Activated CD4-positive, CD25-positive, alpha-beta regulatory T cell treated with anti-CD3 and anti-CD28 coated beads, Interleukin-2, amount 50 U/mL, for 16 hours (primary cell): ENCODE measurements around the gene CDK11A.
"Not testable (repeated sequence)": the region's sequence is repeated elsewhere in the genome, so short reads cannot be mapped to it uniquely, and the experiment has no call there.

Experiments
- DNase-seq: peaks from one replicate; pipeline ENCODE4 v3.0.0-alpha.2; 2020; ENCODE audit warnings: low read depth, low spot score

Gene CDK11A

DNA sequence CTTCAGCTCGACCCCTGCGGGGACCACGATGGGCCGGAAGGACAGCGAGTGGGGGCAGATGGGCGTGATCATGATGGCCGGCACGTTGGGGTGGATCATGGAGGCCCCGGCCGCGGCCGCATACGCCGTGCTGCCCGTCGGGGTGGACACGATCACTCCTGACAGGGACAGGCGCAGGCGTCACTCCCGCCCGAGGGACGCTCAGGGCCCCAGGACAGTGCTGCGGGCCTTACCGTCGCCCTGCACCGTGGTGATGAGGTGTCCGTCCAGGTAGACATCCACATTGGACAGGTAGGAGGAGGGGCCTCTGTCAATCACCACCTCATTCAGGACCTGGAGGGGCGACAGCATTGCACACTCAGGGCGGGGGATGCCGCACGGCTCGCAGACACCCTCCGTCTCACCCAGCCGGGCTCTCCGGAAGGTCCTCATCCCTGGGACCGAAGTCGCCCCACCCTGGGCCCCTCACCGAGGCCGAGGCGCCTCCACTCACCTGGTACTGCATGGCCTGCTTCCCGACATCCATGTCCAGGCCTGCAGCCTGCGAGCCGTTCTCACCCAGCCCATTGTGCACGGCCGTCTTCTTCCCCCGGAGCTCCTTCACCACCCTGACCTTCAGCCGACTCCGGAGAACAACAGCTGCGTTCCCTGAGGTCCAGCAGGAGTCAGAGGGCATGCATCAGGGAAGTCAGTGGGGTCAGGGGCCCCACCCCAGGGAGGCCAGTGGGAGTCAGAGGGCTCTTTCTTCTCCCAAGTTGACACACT, 30.1 kb upstream of the CDK11A start:
- no peak for DNase-seq

DNA sequence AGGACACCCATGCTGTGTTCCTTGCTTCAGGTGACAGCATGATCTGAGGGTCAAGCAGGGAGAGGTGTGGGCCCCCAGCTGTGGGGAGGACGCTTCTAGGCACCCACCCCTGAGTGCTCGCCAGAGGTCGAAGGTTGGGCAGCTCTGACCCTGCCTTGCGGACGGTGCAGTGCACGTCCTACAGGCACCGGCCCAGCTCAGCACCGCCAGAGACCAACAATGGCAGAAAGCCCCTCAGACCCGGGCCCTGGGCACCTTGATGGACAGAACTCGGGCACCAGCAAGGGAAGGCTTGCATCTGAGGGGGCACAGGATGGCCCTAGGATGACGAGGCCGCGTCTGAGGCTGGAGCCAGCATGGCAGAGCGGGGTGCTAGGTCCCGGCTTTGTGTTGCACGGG, 29.4 kb upstream of the CDK11A start:
- DNase-seq = no peak

DNA sequence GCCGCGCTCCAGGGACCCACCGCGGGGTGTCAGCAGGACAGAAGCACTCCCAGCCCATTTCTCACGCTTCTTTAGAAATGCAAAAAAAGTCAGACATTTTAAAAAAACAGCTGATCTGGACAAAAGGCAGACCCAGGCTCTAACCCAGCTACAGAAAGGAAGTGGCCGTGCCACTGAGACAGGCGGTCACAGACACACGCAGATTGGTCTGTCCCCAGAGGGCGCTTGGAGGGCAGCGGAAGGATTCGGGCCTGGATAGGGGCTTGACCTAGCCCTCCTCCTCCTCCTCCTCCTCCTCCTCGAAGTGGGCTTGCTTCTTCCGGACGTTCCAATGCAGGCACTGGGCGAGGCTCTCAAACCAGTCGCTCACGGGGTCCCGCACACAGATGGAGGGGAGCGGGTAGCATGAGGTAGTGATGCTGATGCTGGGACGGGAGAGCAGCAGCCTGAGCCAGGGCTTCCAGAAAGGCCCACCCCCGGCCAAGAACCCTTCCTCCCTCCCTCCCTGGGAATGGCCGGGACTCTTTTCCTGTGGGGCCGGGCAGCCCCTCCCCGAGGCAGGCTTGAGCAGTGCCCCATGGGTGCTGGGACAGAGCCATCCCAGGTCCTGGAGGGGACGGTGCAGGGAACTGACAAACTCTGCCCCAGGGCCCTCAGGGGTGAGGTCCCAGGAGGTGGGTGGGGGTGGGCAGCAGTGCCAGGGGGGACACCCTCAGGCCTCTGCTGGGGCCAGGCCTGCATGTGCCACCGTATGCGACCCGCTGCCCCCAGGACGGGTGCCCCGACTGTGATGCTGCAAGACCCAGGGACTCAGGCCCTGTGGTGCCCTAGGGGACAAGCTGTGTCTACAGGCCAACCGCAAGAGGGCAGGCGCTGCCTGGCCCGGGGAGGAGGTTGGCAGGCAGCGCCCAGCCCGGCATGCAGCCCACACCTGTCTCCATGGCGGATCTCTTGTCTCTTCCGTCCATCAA, 28.8 kb upstream of the CDK11A start:
- no peak for DNase-seq

DNA sequence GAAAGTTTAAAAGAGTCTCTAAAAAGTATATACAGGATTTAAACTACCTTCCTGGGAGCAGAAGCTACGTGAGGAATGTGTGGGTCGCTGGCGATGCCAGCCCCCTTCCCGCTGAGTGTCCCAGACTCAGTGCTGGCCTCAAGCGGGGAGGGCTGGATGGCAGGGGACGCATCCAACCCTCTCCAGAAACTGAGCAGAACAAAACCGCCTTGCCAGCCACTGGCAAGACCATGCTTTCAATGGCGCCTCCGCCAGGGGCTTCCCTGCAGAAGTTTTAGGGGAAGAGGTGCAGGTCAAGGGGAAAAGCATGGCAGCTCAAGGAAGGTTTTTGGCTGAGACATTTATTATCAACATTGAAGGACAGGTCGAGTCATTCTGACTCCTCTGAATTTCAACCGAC, 28.0 kb upstream of the CDK11A start:
- no peak for DNase-seq

DNA sequence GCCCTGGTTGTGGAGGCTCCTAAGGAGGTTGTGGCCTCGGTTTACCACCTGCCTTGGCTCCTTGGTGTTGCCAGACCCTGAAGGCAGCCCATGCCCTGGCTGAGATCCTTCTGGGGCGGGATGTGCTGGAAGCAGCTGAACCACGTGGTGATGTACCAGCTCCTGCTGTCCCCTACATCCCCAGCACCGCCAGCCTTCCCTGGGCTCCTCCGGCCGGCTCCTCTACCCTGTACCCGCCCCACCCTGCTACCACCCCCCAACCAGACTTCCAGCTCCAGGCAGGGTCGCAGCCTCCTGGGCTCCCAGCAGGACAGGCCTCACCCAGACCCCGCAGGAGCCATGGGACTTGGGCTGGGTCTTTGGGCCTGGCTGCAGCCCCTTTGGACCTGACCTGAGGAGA, 25.8 kb upstream of the CDK11A start:
- not testable (repeated sequence) for DNase-seq

DNA sequence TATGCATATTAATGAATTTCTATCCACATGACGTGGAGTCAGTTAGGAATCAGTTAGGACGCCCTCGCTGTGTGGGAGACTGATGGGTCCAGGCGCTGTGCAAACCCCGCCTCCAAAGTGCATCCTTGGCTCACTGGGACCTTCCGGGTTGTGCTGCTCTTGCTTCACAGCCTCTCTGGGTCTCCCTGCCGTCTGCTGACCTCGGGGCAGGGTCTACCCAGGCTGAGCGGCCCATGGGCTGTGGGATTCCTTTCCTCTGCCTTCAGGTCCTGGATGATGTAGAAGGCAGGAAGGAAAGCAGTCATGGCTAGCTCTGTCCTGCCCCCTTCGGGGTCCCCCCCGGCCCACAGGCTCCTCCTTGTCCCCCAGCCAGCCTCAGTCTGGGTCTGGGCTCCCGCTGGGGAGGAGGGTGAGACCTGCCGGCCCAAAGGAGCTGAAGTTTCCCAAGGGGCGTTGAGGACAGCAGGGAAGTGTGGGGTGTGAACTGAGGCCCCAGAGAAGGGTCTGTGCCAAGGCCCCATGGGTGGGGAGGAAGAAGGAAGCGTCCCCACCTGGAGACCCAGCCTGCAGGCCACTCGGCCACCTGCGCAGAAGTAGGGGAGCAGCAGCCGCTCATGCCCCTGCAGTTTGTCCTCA, 24.6 kb upstream of the CDK11A start:
- DNase-seq = no peak

DNA sequence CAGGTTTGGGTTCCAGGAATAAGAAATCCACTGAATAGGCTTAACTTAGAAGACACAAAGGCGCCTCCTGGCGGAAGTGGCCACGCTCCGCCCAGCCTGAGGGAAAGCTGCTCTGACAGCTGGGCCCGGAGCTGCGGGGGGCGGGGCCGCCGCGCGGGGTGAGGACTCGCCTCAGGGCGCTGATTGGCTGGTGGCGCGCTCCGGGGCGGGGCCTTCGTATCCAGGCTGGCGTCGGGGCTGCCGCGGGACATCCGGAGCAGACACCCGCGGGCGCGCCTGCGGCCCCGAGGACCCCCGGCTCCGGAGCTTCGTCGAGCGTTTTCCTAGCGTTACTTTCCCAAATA, 22.4 kb upstream of the CDK11A start:
- DNase-seq = not testable (repeated sequence)

DNA sequence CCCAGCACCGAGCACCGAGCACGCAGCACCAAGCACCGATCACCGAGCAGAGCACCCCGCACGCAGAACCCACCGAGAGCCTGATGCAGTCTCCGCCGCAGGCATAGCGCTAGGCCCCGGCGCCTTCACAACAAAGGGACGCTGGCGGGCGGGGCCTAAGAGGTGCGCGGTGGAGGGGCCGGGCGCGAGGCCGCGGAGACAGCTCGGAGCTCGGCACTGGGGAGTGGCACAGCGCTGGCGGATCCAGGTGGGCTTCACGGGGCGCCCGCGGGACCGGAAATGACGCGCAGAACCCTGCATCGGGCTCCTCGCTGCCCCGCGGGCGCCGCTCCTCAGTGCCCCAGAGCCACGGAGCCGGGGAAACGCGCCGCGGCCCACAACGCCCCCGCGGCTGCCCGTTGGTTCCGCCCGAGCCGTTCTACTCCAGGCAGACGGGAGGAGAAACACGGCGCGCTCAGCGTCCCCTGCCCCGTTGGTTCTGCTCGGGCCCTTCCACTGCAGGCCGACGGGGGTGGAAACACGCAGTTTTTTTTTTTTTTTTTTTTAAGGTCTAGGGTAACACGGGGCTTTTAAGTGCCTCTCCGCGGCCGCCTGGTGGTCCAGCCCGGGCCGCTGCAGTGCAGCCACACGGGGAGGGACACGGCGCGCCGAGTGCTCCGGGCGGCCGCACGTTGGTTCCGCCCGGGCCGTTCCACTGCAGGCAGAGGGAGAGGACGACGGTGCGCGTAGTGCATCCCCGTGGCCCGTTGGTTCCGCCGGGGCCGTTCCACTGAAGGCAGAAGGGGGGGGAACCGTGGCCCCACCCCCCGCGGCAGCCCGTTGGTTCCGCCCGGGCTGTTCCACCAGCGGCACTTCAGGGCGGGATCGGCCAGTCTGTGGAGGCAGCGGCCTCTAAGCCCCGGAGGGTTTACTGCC, 21.8 kb upstream of the CDK11A start:
- DNase-seq = peak; percentile 83

DNA sequence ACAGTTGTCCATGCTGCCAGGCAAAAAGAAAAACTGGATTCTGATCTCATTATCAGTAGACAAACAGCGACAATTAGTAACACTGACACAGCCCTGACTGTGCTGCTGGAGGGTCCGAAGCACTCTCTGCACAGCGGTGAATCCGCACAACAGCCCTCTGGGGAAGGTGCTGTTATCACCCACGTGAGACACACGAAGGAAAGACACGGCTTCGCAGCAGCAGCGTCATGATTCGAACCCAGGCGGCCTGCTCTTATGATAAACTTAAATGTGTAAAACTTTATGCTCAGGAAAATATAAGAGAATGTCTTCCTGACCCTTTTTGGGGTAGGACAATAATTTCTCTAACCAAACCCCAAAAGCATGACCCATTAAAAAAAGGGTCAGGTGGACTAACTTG, 18.4 kb upstream of the CDK11A start:
- DNase-seq = not testable (repeated sequence)

DNA sequence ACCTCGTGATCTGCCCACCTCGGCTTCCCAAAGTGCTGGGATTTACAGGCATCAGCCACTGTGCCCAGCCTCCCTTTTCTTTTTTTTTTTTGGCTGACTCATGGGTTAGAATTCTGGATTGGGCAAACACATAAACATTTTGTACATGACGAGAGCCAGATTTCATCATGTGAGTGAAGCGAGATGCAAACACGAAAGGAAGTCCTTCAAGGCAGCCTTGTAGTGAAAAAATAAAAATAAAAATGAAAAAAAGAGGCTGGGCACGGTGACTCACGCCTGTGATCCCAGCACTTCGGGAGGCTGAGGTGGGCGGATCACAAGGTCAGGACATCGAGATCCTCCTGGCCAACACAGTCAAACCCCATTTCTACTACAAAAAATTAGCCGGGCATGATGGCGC, 16.9 kb upstream of the CDK11A start:
- DNase-seq = not testable (repeated sequence)

DNA sequence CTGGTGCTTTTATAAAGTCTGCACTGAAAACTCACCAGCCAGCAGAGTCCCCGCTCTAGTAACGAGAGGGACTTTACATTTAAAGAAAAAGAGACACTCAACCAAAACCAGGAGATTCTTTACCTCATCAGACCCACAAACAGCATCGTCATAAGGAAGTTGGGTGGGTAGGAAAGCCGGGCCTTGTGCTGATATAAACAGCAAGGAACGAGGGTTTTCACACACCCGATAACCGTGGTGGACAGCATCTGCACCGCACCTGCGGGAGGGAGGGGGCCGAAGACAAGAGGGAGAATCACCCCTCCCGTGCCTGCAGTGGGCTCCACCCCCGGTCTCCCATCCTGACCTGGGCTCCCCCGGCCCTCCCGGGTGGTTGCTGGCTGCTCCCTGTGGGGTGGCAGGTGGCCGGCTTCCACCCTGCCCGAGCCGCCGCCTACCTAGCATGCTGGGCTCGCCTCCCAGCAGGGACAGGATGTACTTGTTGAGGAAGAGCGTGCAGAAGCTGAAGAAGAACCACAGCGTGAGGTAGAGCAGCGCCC, 14.7 kb upstream of the CDK11A start:
- DNase-seq = not testable (repeated sequence)

DNA sequence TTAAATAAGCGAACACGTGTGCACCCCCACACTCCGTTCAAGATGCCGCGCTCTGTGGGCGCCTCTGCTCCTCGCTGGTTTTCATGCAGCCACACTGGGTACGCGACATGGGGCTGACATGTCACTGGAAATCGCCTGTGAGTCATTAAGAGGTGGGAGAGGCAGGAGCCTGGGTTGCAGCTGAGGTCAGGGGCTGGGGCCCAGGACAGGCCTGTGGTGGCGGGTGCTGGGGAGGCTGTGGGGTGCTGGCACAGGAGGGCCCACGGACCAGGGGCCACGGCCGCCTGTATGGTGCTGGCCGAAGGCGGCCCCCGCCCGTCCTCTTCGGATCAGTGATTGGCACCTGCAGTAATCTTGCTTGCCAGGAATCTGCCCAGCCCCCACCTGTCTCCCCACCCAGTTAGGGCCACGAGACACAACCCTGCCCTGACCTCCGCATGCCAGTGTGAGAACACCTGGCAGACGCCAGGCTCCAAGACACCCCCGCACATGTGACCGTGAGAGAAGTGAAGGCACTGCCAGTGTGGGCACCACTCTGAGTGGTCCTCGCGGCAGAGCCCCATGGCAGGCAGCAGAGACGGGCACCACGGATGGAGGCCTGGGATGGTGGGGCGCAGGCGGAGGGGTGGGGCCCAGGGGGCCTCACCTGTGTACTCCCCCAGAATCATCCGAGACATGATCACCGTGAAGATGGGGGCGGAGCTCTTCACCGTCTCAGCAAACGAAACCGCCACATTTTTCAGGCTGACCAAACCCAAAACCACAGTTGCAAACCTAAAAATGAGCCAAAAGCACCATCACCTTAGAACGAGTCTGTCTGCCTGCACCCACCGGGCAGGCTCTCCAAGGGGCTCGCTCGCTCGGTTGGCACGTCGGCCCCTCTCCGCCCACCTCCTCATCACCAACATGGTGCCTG, 13.8 kb upstream of the CDK11A start:
- DNase-seq = not testable (repeated sequence)

DNA sequence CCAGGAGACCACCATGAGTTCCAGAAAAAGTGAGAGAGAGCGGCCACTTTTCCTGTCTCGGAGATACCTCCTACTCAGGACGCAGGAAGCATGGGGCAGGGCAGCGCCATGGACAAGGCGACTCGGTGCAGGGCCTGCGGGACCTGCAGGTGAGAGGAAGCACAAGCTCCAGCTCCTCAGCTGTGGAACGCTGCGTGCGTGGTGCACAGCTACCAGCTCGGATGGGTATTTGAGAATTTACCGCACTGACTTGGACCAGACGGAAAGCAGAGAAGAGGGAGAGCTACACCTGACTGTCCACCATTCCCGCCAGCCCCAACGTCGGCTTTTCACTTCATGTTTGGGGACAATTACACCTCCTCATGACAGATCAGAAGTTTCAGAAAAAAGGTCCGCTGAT, 8.2 kb upstream of the CDK11A start:
- DNase-seq = no peak

DNA sequence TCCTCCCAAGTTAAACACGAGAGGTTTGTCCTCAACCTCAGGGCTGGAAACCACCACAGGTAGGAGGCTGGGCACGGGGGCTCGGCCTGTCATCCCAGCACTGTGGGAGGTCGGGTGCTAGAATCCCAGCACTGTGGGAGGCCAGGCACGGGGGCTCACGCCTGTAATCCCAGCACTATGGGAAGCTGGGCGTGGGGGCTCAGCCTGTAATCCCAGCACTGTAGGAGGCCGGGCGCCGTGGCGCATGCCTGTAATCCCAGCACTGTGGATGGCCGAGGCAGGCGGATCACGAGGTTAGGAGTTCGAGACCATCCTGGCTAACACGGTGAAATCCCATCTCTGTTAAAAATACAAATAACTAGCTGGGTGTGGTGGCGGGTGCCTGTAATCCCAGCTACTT, 6.7 kb upstream of the CDK11A start:
- DNase-seq = no peak

DNA sequence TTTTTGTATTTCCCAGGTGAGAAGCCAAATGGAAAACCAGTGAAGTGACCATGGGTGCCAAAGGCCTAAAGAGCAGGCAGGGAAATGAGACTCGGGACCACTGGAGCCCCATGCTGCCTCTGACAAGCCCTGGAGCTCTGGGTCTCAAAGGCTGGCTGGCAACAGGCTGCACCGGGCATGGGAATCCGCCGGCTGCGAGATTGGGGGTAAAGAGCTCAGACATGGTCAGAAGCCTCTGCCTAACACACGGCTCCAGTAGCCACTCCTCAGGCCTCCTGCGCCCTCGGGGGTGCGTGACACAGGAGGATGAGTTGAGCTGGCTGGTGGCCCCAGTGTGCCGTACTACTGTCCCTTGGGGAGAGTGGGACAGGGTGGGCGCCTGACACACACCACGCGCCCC, 6.1 kb upstream of the CDK11A start:
- DNase-seq = not testable (repeated sequence)

DNA sequence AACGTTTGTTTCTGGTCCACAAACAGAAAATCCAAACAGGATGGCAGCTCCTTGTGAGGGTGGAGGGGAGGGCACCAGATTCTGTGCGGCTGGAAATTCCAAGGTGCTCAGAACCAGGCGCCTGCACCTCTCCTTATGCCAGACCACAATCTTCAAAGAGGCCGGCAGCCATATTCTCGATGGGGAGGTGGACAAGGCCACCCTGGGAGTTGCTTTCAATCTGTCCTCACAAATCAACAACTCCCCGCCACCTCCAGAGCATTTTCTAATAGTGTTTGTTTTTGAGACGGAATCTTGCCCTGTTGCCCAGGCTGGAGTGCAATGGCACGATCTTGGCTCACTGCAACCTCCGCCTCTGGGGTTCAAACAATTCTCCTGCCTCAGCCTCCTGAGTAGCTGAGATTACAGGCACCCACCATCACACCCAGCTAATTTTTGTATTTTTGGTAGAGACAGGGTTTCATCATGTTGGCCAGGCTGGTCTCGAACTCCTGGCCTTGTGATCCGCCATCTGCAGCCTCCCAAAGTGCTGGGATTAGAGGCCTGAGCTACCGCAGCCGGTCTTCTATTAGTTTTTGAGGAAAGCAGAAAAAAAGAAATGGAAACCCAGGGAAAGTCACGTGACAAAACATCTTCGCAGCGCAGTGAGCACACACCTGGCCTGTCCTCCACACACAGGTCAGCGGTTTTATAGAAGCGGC, 5.1 kb upstream of the CDK11A start:
- not testable (repeated sequence) for DNase-seq

DNA sequence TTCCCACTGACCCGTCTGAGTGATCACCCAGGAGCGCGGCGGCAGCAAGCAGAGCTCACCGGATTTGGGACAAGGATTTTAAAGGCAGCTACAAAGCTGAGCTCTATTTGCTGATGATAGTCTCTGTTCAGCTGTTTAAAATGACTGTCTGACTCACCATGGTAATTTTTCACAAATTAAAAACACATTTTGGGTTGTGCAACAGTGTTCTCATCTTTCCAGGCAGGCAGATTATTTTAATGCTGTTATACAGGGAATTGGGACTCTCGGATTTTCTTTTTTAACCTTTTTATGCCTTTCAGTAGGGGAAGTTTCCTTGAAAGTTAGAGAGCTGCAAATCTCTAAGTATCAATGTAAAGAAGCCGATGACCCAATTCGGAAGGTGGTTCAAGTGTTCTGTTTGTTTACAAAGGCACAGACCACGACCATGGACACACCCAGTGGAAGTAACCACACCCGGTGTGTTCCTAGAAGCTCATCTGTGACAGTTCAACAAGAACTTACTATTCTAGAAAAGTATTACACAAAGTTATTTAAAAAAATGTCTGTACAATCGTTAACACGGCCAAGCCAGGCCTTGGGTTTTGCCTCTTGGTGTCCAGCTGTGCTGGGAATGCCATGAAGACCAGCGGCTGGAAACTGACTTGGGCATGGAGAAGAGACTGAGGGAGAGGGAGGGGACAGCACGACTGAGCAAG, 4.3 kb upstream of the CDK11A start:
- not testable (repeated sequence) for DNase-seq

DNA sequence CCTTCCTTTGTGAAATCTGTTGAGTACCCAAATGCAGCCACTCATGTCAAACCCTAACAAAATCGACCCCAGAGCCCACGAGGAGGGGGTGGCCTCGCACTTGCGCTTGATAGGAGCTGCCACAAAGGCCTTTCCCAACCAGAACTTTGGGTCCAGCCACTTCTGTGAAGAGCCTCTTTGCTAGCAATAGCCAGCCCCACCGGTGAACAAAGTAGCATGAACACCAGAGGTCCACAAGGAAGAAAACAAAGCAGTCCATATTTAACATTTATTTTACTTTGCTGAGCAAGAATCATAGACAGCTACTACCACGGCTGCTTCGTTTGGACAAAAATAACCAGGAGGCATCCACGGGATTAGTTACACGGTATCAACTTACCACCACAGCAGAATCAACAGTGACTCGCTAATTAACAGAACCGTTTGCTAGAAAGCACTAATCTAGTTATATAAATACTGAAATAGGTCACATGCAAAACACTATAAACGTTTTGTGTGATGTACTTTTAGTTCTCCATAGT, 3.0 kb upstream of the CDK11A start:
- DNase-seq = not testable (repeated sequence)
